Fibroblast of pulmonary artery (primary cell): ENCODE data around the gene TM7SF2.
A peak's percentile ranks its signal among the peaks of the same experiment; 100 is the strongest.

ENCODE experiments used
- DNase-seq: peaks from one replicate; pipeline ENCODE4 v3.0.0-alpha.2; 2010; ENCODE audit warnings: low read depth
- H3K4me3 ChIP-seq: replicated peaks from 2 replicates; pipeline ENCODE4 v1.5.1; 2011; ENCODE audit warnings: low read depth, mild to moderate bottlenecking, control low read depth, low read length, moderate library complexity
- TF ChIP-seq, protein P1 (sequence below): IDR thresholded peaks from 2 replicates; pipeline ENCODE4 v1.5.1; 2011; ENCODE audit warnings: mild to moderate bottlenecking, control low read depth, low read length, inconsistent platforms; ENCODE audit errors: missing control alignments

TM7SF2 gene

GRCh38 chr11:65129649-65130441 is 18.2 kb downstream of the TM7SF2 start:
- TF ChIP-seq, protein P1, sequence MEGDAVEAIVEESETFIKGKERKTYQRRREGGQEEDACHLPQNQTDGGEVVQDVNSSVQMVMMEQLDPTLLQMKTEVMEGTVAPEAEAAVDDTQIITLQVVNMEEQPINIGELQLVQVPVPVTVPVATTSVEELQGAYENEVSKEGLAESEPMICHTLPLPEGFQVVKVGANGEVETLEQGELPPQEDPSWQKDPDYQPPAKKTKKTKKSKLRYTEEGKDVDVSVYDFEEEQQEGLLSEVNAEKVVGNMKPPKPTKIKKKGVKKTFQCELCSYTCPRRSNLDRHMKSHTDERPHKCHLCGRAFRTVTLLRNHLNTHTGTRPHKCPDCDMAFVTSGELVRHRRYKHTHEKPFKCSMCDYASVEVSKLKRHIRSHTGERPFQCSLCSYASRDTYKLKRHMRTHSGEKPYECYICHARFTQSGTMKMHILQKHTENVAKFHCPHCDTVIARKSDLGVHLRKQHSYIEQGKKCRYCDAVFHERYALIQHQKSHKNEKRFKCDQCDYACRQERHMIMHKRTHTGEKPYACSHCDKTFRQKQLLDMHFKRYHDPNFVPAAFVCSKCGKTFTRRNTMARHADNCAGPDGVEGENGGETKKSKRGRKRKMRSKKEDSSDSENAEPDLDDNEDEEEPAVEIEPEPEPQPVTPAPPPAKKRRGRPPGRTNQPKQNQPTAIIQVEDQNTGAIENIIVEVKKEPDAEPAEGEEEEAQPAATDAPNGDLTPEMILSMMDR: no peak
- DNase-seq: no peak
- no peak overlapping the region for H3K4me3 ChIP-seq

DNA sequence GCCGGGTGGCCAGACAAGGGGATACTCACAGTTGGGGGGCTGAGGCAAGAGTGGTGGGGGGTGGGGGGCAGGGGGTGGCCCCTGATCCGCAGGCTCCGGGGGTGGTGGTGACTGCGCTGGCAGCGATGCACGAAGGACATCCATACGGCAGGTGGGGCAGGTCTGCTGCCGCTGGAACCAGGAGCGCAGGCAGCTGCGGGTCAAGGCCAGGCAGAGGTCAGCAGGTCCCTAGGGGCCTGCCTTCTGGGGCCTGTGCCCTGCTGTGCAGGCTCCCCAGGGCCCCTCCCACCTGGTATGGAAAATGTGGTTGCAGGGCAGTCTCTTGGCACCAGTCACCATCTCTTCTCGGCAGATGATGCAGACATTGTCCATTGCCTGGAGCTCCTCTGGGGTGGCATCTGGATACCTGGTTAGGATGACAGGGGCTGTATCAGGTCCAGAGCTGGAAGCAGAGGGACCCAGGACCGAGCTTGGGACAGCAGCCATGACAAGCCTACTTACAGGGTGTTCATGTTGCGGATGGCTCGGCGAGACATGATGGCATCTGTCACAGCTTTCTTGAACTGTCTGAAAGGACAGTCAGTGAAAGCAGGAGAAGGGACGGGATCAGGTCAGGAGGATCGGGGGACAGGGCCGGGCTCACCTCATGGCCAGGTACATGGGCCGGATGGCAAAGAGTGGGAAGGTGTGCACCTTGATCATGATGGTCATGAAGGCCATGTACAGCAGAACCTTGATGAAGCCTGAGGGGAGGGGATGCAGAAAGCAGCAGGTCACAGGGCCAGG is 19.2 kb downstream of the TM7SF2 start:
- no peak overlapping the region for H3K4me3 ChIP-seq
- TF ChIP-seq, protein P1: no peak
- DNase-seq: no peak

- TF ChIP-seq, protein P1: no peak
- DNase-seq: no peak
- H3K4me3 ChIP-seq: no peak overlapping the region
Measured at GRCh38 chr11:65131417-65131776, 19.7 kb downstream of the TM7SF2 start.

GRCh38 chr11:65131895-65132237 is 20.2 kb downstream of the TM7SF2 start:
- TF ChIP-seq, protein P1: no peak
- H3K4me3 ChIP-seq: no peak overlapping the region
- no peak for DNase-seq

GRCh38 chr11:65132238-65132987 is 20.7 kb downstream of the TM7SF2 start:
- DNase-seq: no peak
- TF ChIP-seq, protein P1: no peak
- H3K4me3 ChIP-seq: peak overlapping the region; percentile 94

DNA sequence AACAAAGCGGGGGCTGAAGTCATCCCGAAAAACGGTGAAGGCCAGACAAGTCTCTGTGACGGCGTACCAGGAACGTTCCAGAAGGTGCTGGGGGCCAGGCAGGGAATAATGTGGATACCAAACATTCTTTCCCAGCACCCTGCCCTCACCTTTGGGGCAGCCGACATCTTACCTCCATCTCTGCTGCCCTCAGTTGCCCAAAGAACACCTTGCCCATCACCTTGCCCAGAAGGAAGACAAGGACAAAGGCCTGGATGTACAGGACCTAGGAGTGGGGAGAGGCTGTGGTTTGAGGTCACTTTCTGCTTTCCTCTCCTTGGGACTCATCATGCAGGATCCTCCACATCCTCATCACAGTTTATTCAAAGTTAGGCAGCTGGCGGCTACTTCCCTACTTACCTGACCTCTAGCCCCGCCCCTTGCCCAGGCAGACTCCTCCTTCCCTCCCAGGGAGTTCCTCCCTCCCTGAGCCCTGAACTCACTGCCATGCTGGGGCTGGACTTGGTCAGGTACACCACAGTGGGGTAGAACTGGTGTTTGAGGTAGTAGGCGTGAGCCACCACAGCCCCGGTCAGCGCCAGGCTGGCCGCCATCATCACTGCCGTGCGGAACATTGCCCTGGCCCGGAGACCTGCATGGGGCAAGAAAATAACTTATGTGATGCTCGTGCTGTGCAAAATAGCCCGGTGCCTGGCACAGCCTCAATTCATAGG is 21.5 kb downstream of the TM7SF2 start:
- DNase-seq: no peak
- H3K4me3 ChIP-seq: peak overlapping the region; percentile 94
- TF ChIP-seq, protein P1: no peak
